Caco-2 (cell line): ENCODE measurements around the gene NPFF. TPM values are rescaled to one million over a fixed set of nuclear protein-coding genes. Genes with fewer than 3 reads are reported as not detected.
A peak's percentile ranks its signal among the peaks of the same experiment; 100 is the strongest.
"Not testable (repeated sequence)": the region's sequence is repeated elsewhere in the genome, so short reads cannot be mapped to it uniquely, and the experiment has no call there.

Experiments
- BruUV-seq: library from RNA; stranded (reverse); fragments of 400-500 nt; replicated peaks from 2 replicates; lab custom pipeline; 2021; lab: Mats Ljungman, UMichigan
- CTCF ChIA-PET: fragments of 300-600 bp; sonication (Branson Sonifier 250); formaldehyde crosslinking; loops from one replicate; lab custom pipeline; 2022; ENCODE audit warnings: antibody characterized with exemption; lab: Charles Lee
- POLR2A ChIA-PET: fragments of 300-600 bp; sonication (Branson Sonifier 250); formaldehyde crosslinking; loops from one replicate; lab custom pipeline; 2022; ENCODE audit warnings: antibody characterized with exemption; lab: Charles Lee
- DNase-seq, 2 experiments: peaks; one replicate each; pipeline versions ENCODE4 v3.0.0 to v3.0.0-alpha.2; 2020 to 2022
- H3K27me3 ChIP-seq: replicated peaks from 2 replicates; pipeline ENCODE4 v1.6.0; 2011; ENCODE audit warnings: low read length; ENCODE audit not compliant: control insufficient read depth, insufficient read depth
- H3K36me3 ChIP-seq: 2 replicates; pipeline ENCODE4 v1.5.1; 2011; ENCODE audit warnings: low read length; ENCODE audit not compliant: control insufficient read depth, insufficient read depth
- H3K4me1 ChIP-seq: fragments of 250-450 bp; sonication (Bioruptor Pico); 2 replicates; pipeline ENCODE4 v1.5.1; 2020; ENCODE audit warnings: mild to moderate bottlenecking
- H3K4me3 ChIP-seq: 2 replicates; pipeline ENCODE4 v1.5.1; 2011; ENCODE audit warnings: low read depth, mild to moderate bottlenecking, control low read depth, low read length
- H3K9me3 ChIP-seq: fragments of 250-450 bp; sonication (Bioruptor Pico); 2 replicates; pipeline ENCODE4 v1.5.1; 2020; ENCODE audit warnings: mild to moderate bottlenecking, moderate library complexity
- H3K27ac Mint-ChIP-seq: one replicate; pipeline ENCODE4 v1.8.0; 2022; ENCODE audit warnings: mixed read lengths; ENCODE audit not compliant: unreplicated experiment
- H3K27me3 Mint-ChIP-seq: one replicate; pipeline ENCODE4 v1.8.0; 2022; ENCODE audit warnings: mixed read lengths; ENCODE audit not compliant: insufficient read depth, unreplicated experiment
- H3K36me3 Mint-ChIP-seq: one replicate; pipeline ENCODE4 v1.8.0; 2022; ENCODE audit warnings: mild to moderate bottlenecking, mixed read lengths; ENCODE audit not compliant: insufficient read depth, unreplicated experiment
- H3K4me1 Mint-ChIP-seq: one replicate; pipeline ENCODE4 v1.8.0; 2022; ENCODE audit warnings: low read depth, mixed read lengths; ENCODE audit not compliant: unreplicated experiment
- H3K4me3 Mint-ChIP-seq: one replicate; pipeline ENCODE4 v1.8.0; 2022; ENCODE audit warnings: mild to moderate bottlenecking, moderate library complexity, mixed read lengths; ENCODE audit not compliant: unreplicated experiment
- H3K9me3 Mint-ChIP-seq: one replicate; pipeline ENCODE4 v1.8.0; 2022; ENCODE audit warnings: mixed read lengths; ENCODE audit not compliant: unreplicated experiment
- CTCF ChIP-seq, 2 experiments: fragments of 200-600 bp in 1 of 2; IDR thresholded peaks; 1 replicate in 1 of 2; 2 replicates in 1 of 2; pipeline versions ENCODE4 v1.5.1 to v1.8.0; 2011 to 2022; ENCODE audit warnings: antibody characterized with exemption in 1 of 2, control low read depth in 1 of 2, inconsistent platforms in 1 of 2, low read depth in 1 of 2, low read length in 1 of 2, mild to moderate bottlenecking in 1 of 2, moderate library complexity in 1 of 2; ENCODE audit not compliant: insufficient read depth in 1 of 2, severe bottlenecking in 1 of 2, unreplicated experiment in 1 of 2
- intact Hi-C: fragments of 100-400 bp; cut with micrococcal nuclease; formaldehyde crosslinking; loops from one replicate; pipeline ENCODE4 v1.10.0; 2022; ENCODE audit not compliant: unreplicated experiment
- total RNA-seq: library from RNA; stranded (reverse); gene quantifications from 2 replicates; pipeline ENCODE4 v1.2.3, GENCODE V29; 2022

NPFF gene
- total RNA-seq, 1 experiment from 2014 or later = 2.4 TPM

DNA sequence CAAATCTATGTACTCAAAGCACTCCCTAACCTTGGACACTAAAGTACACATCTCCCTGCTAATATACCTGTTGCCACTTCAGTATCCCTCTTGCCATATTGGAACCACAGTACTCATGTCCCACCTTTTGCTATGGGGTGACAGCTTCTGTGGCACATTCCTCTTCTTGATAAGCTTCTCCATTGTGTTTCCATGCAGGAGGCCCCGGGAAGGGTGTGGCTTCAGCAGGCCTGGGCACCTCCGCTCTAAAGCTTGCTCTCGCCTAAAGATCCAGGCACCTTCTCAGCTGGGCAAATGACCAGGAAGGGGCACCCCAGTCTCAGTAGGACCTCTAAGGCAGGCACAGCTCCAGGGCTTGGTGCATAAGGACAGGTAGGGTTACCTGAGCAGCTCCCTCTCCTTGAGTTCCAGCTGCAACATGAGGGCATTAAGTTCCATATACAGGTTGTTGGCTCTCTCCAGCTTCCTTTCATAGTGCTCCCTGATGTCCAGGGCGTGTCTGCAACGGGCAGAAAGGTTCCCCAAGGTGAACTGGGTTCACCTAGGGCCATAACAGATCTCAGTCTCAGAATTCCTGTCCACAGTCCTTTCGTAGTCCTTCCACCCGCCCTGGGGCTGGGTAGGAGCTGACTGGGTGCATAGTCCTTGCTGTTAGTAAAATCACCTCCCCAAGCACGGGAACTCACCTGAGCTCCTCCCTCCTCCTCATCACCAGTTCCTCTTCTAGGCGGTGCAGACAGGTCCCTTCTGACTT lies 23.9 kb downstream of the NPFF start:
- H3K9me3 ChIP-seq = no peaks in the 10 kb centered on the region
- H3K36me3 Mint-ChIP-seq = peaks cover 94% of the 10 kb centered on the region
- no peaks in the 10 kb centered on the region for H3K27me3 ChIP-seq
- no peaks in the 10 kb centered on the region for H3K9me3 Mint-ChIP-seq
- no peak for TF ChIP-seq CTCF (IDR thresholded peaks at IDR 0.05; ENCODE audit: insufficient read depth in 1 of 2, low read depth in 1 of 2, low read length in 1 of 2, severe bottlenecking in 1 of 2, unreplicated experiment in 1 of 2)
- BruUV-seq = no TSS peak
- intact Hi-C loops = no loop called here
- H3K27ac Mint-ChIP-seq = peak overlapping the region; percentile 1
- ChIA-PET POLR2A (interaction anchor here (0.5 kb wide), 1 partner anchor 17 kb away, joined by 3 read pairs; the partner anchor contains the start of gene TARBP2), CTCF (interaction anchor here (0.9 to 1.3 kb wide), 2 partner anchors 16 to 17 kb away, joined by 3 to 4 read pairs; partner anchors contain the start of genes MAP3K12 and TARBP2)
- H3K4me3 Mint-ChIP-seq = no peak overlapping the region
- no peaks in the 10 kb centered on the region for H3K4me1 Mint-ChIP-seq
- H3K4me1 ChIP-seq = no peaks in the 10 kb centered on the region
- no peaks in the 10 kb centered on the region for H3K27me3 Mint-ChIP-seq
- DNase-seq = peak; percentile 29 to 43
- H3K4me3 ChIP-seq = no peak overlapping the region
- H3K36me3 ChIP-seq = peaks cover 9% of the 10 kb centered on the region

GRCh38 chr12:53482626-53483168 lies 24.6 kb downstream of the NPFF start:
- Mint-ChIP-seq H3K4me1 (no peaks in the 10 kb centered on the region), H3K27ac (peak overlapping the region; percentile 46), H3K4me3 (peak overlapping the region; percentile 10), H3K27me3 (no peaks in the 10 kb centered on the region), H3K9me3 (no peaks in the 10 kb centered on the region), H3K36me3 (peaks cover 98% of the 10 kb centered on the region)
- ChIA-PET POLR2A (interaction anchor here (1.1 to 1.3 kb wide), 2 partner anchors 10 to 18 kb away, joined by 4 to 6 read pairs; partner anchors contain the start of gene TARBP2), CTCF (interaction anchor here (0.7 to 1.8 kb wide), 8 partner anchors 10 to 162 kb away, joined by 3 to 8 read pairs (median 6); partner anchors contain the start of genes AAAS, MAP3K12 and TARBP2)
- peaks cover 9% of the 10 kb centered on the region for H3K36me3 ChIP-seq
- peak in 1 of 2 experiments; percentile 35 for DNase-seq
- H3K4me3 ChIP-seq = no peak overlapping the region
- no peaks in the 10 kb centered on the region for H3K9me3 ChIP-seq
- no TSS peak for BruUV-seq
- no peak for TF ChIP-seq CTCF (IDR thresholded peaks at IDR 0.05; ENCODE audit: insufficient read depth in 1 of 2, low read depth in 1 of 2, low read length in 1 of 2, severe bottlenecking in 1 of 2, unreplicated experiment in 1 of 2)
- H3K4me1 ChIP-seq = no peaks in the 10 kb centered on the region
- intact Hi-C loops = loop anchor here (1.0 kb wide), 1 partner anchor 26 kb away; no protein-coding TSS in a partner anchor
- H3K27me3 ChIP-seq = no peaks in the 10 kb centered on the region

DNA sequence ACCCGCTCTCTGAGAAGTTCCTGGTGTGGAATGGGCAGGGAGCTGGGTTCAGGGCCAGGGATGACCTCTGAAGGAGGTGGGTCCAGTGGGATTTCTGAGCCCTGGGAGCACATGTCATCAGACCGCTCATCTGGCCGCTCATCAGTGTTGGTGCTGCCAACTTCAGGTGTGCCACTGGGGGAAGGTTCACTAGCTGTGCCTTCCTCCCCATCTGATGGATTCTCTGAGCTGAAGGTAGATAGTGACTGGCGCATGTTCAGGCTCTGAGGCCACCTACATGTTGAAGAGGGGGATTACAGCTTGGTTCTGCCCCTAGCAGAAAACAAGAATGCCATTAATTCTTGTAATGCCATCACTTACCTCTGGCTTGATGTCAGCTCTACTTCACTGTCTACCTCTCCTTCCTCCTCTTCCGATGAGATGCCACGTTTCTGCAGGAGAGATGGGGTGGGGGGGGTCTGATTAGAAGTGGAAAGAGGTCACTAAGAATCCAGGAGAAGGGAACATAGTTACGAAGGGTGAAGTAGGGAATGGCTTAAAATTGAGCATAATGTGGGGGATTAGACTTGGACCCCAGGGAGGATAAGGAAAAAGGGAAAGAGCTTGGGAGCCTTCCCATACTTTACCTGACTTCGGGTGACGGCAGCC lies 25.2 kb downstream of the NPFF start:
- no TSS peak for BruUV-seq
- H3K4me1 Mint-ChIP-seq = no peaks in the 10 kb centered on the region
- H3K4me3 Mint-ChIP-seq = peak overlapping the region; percentile 10
- H3K36me3 Mint-ChIP-seq = peaks cover 98% of the 10 kb centered on the region
- no peaks in the 10 kb centered on the region for H3K27me3 Mint-ChIP-seq
- H3K9me3 ChIP-seq = no peaks in the 10 kb centered on the region
- peaks cover 9% of the 10 kb centered on the region for H3K36me3 ChIP-seq
- intact Hi-C loops = loop anchor here (1.0 kb wide), 1 partner anchor 26 kb away; no protein-coding TSS in a partner anchor
- H3K4me1 ChIP-seq = no peaks in the 10 kb centered on the region
- TF ChIP-seq CTCF (IDR thresholded peaks at IDR 0.05; ENCODE audit: insufficient read depth in 1 of 2, low read depth in 1 of 2, low read length in 1 of 2, severe bottlenecking in 1 of 2, unreplicated experiment in 1 of 2) = peak; percentile 21 to 46
- H3K27me3 ChIP-seq = no peaks in the 10 kb centered on the region
- no peaks in the 10 kb centered on the region for H3K9me3 Mint-ChIP-seq
- peak; percentile 37 to 38 for DNase-seq
- ChIA-PET POLR2A (interaction anchor here (1.1 to 1.3 kb wide), 2 partner anchors 10 to 19 kb away, joined by 4 to 6 read pairs; partner anchors contain the start of gene TARBP2), CTCF (interaction anchor here (0.5 to 1.8 kb wide), 10 partner anchors 10 to 204 kb away, joined by 3 to 9 read pairs (median 7); partner anchors contain the start of genes AAAS, MAP3K12 and TARBP2)
- peak overlapping the region; percentile 46 for H3K27ac Mint-ChIP-seq
- no peak overlapping the region for H3K4me3 ChIP-seq

DNA sequence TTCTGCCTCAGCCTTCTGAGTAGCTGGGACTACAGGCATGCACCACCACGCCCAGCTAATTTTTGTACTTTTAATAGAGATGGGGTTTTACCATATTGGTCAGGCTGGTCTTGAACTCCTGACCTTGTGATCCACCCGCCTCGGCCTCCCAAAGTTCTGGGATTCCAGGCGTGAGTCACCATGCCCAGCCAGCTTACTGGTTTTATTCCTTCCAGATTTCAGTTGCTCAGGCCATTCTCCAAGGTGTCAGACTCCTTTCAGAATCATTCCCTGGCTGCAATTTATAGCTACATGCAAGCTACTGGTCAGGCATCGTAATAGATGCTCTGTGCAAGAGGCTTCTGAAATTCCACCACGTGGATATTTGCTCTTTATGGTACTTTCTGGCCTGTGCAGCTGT lies 25.8 kb downstream of the NPFF start:
- DNase-seq, H3K4me3 Mint-ChIP-seq, H3K4me3 ChIP-seq, intact Hi-C loops, H3K4me1 Mint-ChIP-seq, H3K4me1 ChIP-seq, H3K9me3 ChIP-seq, H3K36me3 ChIP-seq, H3K27me3 Mint-ChIP-seq, H3K9me3 Mint-ChIP-seq, H3K27me3 ChIP-seq, BruUV-seq: not testable (repeated sequence)
- Mint-ChIP-seq H3K27ac (peak overlapping the region; percentile 46), H3K36me3 (peaks cover 98% of the 10 kb centered on the region)
- ChIA-PET POLR2A (interaction anchor here (1.1 to 1.3 kb wide), 2 partner anchors 11 to 20 kb away, joined by 4 to 6 read pairs; partner anchors contain the start of gene TARBP2), CTCF (interaction anchor here (0.5 to 1.8 kb wide), 8 partner anchors 9 to 204 kb away, joined by 3 to 9 read pairs (median 7); partner anchors contain the start of genes AAAS and TARBP2)
